ENCODE results near the gene TERT.
"Not testable (repeated sequence)": the region's sequence is repeated elsewhere in the genome, so short reads cannot be mapped to it uniquely, and the experiment has no call there.

TERT gene

GRCh38 chr5:1339139-1339817 lies 44.4 kb upstream of the TERT start:
- not testable (repeated sequence) for H2BK5ac ChIP-seq (ENCODE audit: low read length); H3K14ac ChIP-seq (ENCODE audit: low read length); H2BK15ac ChIP-seq (ENCODE audit: low read length); H3K18ac ChIP-seq (ENCODE audit: low read length); H3K9ac ChIP-seq (ENCODE audit: low read depth, low read length, poor library complexity); H3K4me3 ChIP-seq (ENCODE audit: low read length in 2 of 2); H2BK120ac ChIP-seq (ENCODE audit: low read depth, low read length); H3K4me2 ChIP-seq (ENCODE audit: insufficient read depth, low read length, poor library complexity, severe bottlenecking); H2BK12ac ChIP-seq (ENCODE audit: low read length); H3K27me3 ChIP-seq (ENCODE audit: control insufficient read depth in 3 of 3, insufficient read depth in 3 of 3, low read depth in 1 of 3, low read length in 3 of 3); DNase-seq (ENCODE audit: low spot score); H2AFZ ChIP-seq (ENCODE audit: low read length); H2AK5ac ChIP-seq (ENCODE audit: low read depth, low read length); H3K4me1 ChIP-seq (ENCODE audit: control insufficient read depth in 2 of 2, insufficient read depth in 1 of 2, low read depth in 1 of 2, low read length in 2 of 2); H3K27ac ChIP-seq (replicated peaks; ENCODE audit: low read length); H4K91ac ChIP-seq (ENCODE audit: low read depth, low read length, poor library complexity); H3K9me3 ChIP-seq (replicated peaks in 1 of 2; ENCODE audit: control insufficient read depth in 2 of 2, insufficient read depth in 1 of 2, low read depth in 1 of 2, low read length in 2 of 2); H4K8ac ChIP-seq (ENCODE audit: low read depth, low read length); H3K4ac ChIP-seq (ENCODE audit: low read length)
- Histone ChIP-seq H3K23ac (ENCODE audit: low read depth, low read length, poor library complexity) (peak overlapping the region; percentile 25), H3K79me1 (ENCODE audit: low read depth, low read length) (peaks cover 10% of the 10 kb centered on the region), H3K36me3 (replicated peaks in 1 of 2; ENCODE audit: control insufficient read depth in 2 of 2, insufficient read depth in 2 of 2, low read length in 2 of 2) (peaks cover 61 to 86% of the 10 kb centered on the region in 2 donors)
- no CpG with 5 or more reads among the region's 34 CpGs for WGBS, 2 donors (ENCODE audit: extremely low coverage in 2 of 2, insufficient read length in 2 of 2, insufficient replicate concordance in 1 of 2)

GRCh38 chr5:1338506-1339070 lies 43.7 kb upstream of the TERT start:
- H3K18ac ChIP-seq (ENCODE audit: low read length): no peak overlapping the region
- no peaks in the 10 kb centered on the region for H3K27me3 ChIP-seq (ENCODE audit: control insufficient read depth in 3 of 3, insufficient read depth in 3 of 3, low read depth in 1 of 3, low read length in 3 of 3)
- no peak overlapping the region for H2BK15ac ChIP-seq (ENCODE audit: low read length)
- H3K4me1 ChIP-seq (ENCODE audit: control insufficient read depth in 2 of 2, insufficient read depth in 1 of 2, low read depth in 1 of 2, low read length in 2 of 2): peaks cover 0 to 1% of the 10 kb centered on the region in 2 donors
- H2BK120ac ChIP-seq (ENCODE audit: low read depth, low read length): no peak overlapping the region
- H2BK12ac ChIP-seq (ENCODE audit: low read length): no peak overlapping the region
- H2AFZ ChIP-seq (ENCODE audit: low read length): no peak overlapping the region
- H3K23ac ChIP-seq (ENCODE audit: low read depth, low read length, poor library complexity): peak overlapping the region; percentile 25
- peaks cover 63 to 90% of the 10 kb centered on the region in 2 donors for H3K36me3 ChIP-seq (replicated peaks in 1 of 2; ENCODE audit: control insufficient read depth in 2 of 2, insufficient read depth in 2 of 2, low read length in 2 of 2)
- no peak overlapping the region for H2BK5ac ChIP-seq (ENCODE audit: low read length)
- H3K4me3 ChIP-seq (ENCODE audit: low read length in 2 of 2): no peak overlapping the region
- H3K4me2 ChIP-seq (ENCODE audit: insufficient read depth, low read length, poor library complexity, severe bottlenecking): no peak overlapping the region
- no peak overlapping the region for H2AK5ac ChIP-seq (ENCODE audit: low read depth, low read length)
- H3K27ac ChIP-seq (replicated peaks; ENCODE audit: low read length): no peak overlapping the region
- H3K79me1 ChIP-seq (ENCODE audit: low read depth, low read length): peaks cover 6% of the 10 kb centered on the region
- no CpG with 5 or more reads among the region's 22 CpGs for WGBS, 2 donors (ENCODE audit: extremely low coverage in 2 of 2, insufficient read length in 2 of 2, insufficient replicate concordance in 1 of 2)
- H3K4ac ChIP-seq (ENCODE audit: low read length): no peak overlapping the region
- H3K9ac ChIP-seq (ENCODE audit: low read depth, low read length, poor library complexity): no peak overlapping the region
- no peak overlapping the region for H3K14ac ChIP-seq (ENCODE audit: low read length)
- no peak for DNase-seq (ENCODE audit: low spot score)
- H3K9me3 ChIP-seq (replicated peaks in 1 of 2; ENCODE audit: control insufficient read depth in 2 of 2, insufficient read depth in 1 of 2, low read depth in 1 of 2, low read length in 2 of 2): peaks cover 0 to 1% of the 10 kb centered on the region in 2 donors
- H4K91ac ChIP-seq (ENCODE audit: low read depth, low read length, poor library complexity): no peak overlapping the region
- H4K8ac ChIP-seq (ENCODE audit: low read depth, low read length): no peak overlapping the region

- Histone ChIP-seq H3K9ac (ENCODE audit: low read depth, low read length, poor library complexity) (no peak overlapping the region), H2BK15ac (ENCODE audit: low read length) (no peak overlapping the region), H3K23ac (ENCODE audit: low read depth, low read length, poor library complexity) (no peak overlapping the region), H2AFZ (ENCODE audit: low read length) (no peak overlapping the region), H2BK12ac (ENCODE audit: low read length) (no peak overlapping the region), H3K4ac (ENCODE audit: low read length) (no peak overlapping the region), H4K8ac (ENCODE audit: low read depth, low read length) (no peak overlapping the region), H3K4me2 (ENCODE audit: insufficient read depth, low read length, poor library complexity, severe bottlenecking) (no peak overlapping the region), H3K9me3 (replicated peaks in 1 of 2; ENCODE audit: control insufficient read depth in 2 of 2, insufficient read depth in 1 of 2, low read depth in 1 of 2, low read length in 2 of 2) (peaks cover 0 to 1% of the 10 kb centered on the region in 2 donors), H3K27ac (replicated peaks; ENCODE audit: low read length) (no peak overlapping the region), H2BK120ac (ENCODE audit: low read depth, low read length) (no peak overlapping the region), H2AK5ac (ENCODE audit: low read depth, low read length) (no peak overlapping the region), H3K27me3 (ENCODE audit: control insufficient read depth in 3 of 3, insufficient read depth in 3 of 3, low read depth in 1 of 3, low read length in 3 of 3) (no peaks in the 10 kb centered on the region), H3K4me1 (ENCODE audit: control insufficient read depth in 2 of 2, insufficient read depth in 1 of 2, low read depth in 1 of 2, low read length in 2 of 2) (no peaks in the 10 kb centered on the region), H3K36me3 (replicated peaks in 1 of 2; ENCODE audit: control insufficient read depth in 2 of 2, insufficient read depth in 2 of 2, low read length in 2 of 2) (peaks cover 64 to 91% of the 10 kb centered on the region in 2 donors), H3K79me1 (ENCODE audit: low read depth, low read length) (peaks cover 3% of the 10 kb centered on the region), H3K4me3 (ENCODE audit: low read length in 2 of 2) (no peak overlapping the region), H3K14ac (ENCODE audit: low read length) (peak overlapping the region; percentile 38), H2BK5ac (ENCODE audit: low read length) (no peak overlapping the region), H3K18ac (ENCODE audit: low read length) (no peak overlapping the region), H4K91ac (ENCODE audit: low read depth, low read length, poor library complexity) (no peak overlapping the region)
- WGBS, 2 donors (ENCODE audit: extremely low coverage in 2 of 2, insufficient read length in 2 of 2, insufficient replicate concordance in 1 of 2): no CpG with 5 or more reads among the region's 12 CpGs
- no peak for DNase-seq (ENCODE audit: low spot score)
Measured at GRCh38 chr5:1338196-1338490, 43.3 kb upstream of the TERT start.

GRCh38 chr5:1337489-1338195 lies 42.8 kb upstream of the TERT start:
- Histone ChIP-seq H3K18ac (ENCODE audit: low read length) (no peak overlapping the region), H3K4me3 (ENCODE audit: low read length in 2 of 2) (no peak overlapping the region), H4K8ac (ENCODE audit: low read depth, low read length) (no peak overlapping the region), H3K14ac (ENCODE audit: low read length) (peak overlapping the region; percentile 38), H3K9me3 (replicated peaks in 1 of 2; ENCODE audit: control insufficient read depth in 2 of 2, insufficient read depth in 1 of 2, low read depth in 1 of 2, low read length in 2 of 2) (peaks cover 0 to 1% of the 10 kb centered on the region in 2 donors), H3K23ac (ENCODE audit: low read depth, low read length, poor library complexity) (no peak overlapping the region), H2AK5ac (ENCODE audit: low read depth, low read length) (no peak overlapping the region), H3K4ac (ENCODE audit: low read length) (no peak overlapping the region), H3K9ac (ENCODE audit: low read depth, low read length, poor library complexity) (no peak overlapping the region), H3K27me3 (ENCODE audit: control insufficient read depth in 3 of 3, insufficient read depth in 3 of 3, low read depth in 1 of 3, low read length in 3 of 3) (no peaks in the 10 kb centered on the region), H2BK12ac (ENCODE audit: low read length) (no peak overlapping the region), H3K4me1 (ENCODE audit: control insufficient read depth in 2 of 2, insufficient read depth in 1 of 2, low read depth in 1 of 2, low read length in 2 of 2) (no peaks in the 10 kb centered on the region), H3K36me3 (replicated peaks in 1 of 2; ENCODE audit: control insufficient read depth in 2 of 2, insufficient read depth in 2 of 2, low read length in 2 of 2) (peaks cover 64 to 89% of the 10 kb centered on the region in 2 donors), H2AFZ (ENCODE audit: low read length) (no peak overlapping the region), H2BK15ac (ENCODE audit: low read length) (no peak overlapping the region), H3K4me2 (ENCODE audit: insufficient read depth, low read length, poor library complexity, severe bottlenecking) (no peak overlapping the region), H3K27ac (replicated peaks; ENCODE audit: low read length) (no peak overlapping the region), H4K91ac (ENCODE audit: low read depth, low read length, poor library complexity) (no peak overlapping the region), H2BK5ac (ENCODE audit: low read length) (no peak overlapping the region), H3K79me1 (ENCODE audit: low read depth, low read length) (peaks cover 3% of the 10 kb centered on the region), H2BK120ac (ENCODE audit: low read depth, low read length) (no peak overlapping the region)
- no peak for DNase-seq (ENCODE audit: low spot score)
- no CpG with 5 or more reads among the region's 22 CpGs for WGBS, 2 donors (ENCODE audit: extremely low coverage in 2 of 2, insufficient read length in 2 of 2, insufficient replicate concordance in 1 of 2)
